Renal pelvis (tissue), 4 donors: ENCODE results near the gene CUBN. TPM values are rescaled to one million over a fixed set of nuclear protein-coding genes. Genes with fewer than 3 reads are reported as not detected.

Experiments
- DNase-seq: peaks from one replicate; pipeline ENCODE4 v3.0.0-alpha.2; 2013
- polyA plus RNA-seq, 3 donors: library from polyadenylated mRNA; unstranded; fragments of 120-200 nt; gene quantifications; one replicate each; pipeline ENCODE4 v1.2.1, GENCODE V29; 2013; ENCODE audit not compliant: insufficient read length in 3 of 3

CUBN gene
- polyA plus RNA-seq, 3 donors: 170 to 263 (median 254) TPM

DNA sequence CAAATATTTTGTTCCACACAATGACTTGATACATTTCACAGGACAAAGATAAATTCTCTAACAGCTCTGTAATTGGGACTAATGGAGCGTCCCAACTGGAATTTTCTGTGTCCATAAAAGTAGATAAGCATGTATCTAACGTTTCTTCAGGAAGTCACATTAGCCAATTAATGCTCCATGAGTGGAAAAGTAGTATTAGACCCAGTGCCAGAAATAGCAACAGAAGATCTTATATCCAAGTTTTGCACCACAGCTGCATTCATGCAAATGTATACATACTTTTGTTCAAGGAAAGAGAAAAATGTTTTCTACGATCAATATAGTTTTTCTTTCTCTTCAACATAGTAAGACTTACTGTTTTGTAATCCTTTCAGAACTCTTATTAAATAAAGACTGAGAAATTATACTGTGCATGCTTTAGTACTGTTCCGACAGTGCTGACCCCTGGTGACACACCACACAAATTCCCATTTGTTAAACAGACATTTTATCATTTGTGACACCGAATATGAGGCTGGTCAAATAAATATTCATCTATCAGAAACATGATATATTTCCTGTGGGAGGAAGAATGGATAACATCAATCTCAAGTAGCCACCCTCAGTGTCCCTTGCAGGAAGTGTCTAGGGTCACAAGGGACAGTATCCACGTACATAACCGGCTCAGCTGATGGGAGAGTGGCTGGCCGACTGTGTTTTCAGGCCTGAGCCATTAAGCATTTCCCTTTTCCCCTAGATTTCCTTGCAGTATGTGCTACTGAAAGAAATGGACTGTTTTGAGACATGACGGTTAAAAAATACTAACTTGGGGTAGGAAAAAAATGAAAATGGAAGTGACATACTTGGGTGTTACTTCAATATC is 210.3 kb downstream of the CUBN start:
- DNase-seq: no peak

DNA sequence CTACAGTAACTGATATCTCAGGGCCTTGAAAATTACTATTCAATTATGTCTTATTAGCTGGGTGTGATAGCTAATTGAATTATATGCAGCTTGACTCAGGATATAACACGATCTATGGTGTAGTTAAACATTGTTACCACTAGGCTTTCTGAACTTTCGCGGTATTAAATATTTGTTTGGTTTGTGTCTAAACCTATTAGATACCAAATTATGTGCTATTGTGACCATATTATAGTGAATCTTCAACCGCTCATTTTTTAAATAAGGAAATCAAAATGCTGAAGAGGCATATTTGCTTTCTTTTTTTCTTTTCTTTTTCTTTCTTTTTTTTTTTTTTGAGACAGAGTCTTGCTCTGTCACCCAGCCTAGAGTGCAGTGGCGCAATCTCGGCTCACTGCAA is 213.1 kb downstream of the CUBN start:
- no peak for DNase-seq

- no peak for DNase-seq
Measured at GRCh38 chr10:16915300-16915699, 214.3 kb downstream of the CUBN start.

DNA sequence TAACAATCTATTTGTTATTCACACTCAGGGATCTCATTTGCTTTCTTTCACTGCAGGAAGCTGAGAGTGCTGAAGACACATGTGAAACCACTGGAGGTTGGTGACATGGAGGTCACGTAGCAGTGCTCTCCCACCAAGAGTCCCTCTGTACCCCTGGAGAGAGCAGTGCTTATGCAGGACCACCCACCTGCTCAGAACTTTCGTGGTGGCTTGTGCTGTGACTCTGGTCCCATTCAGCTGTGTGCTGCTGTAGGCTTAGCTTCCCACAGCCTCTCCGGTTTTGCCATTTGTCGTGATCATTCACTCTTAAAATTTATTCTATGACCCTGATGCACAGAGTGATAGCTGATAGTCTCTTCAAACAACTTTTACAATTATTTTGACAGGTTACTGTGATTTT is 216.3 kb downstream of the CUBN start:
- no peak for DNase-seq

GRCh38 chr10:16910793-16911164 is 218.8 kb downstream of the CUBN start:
- DNase-seq: no peak

DNA sequence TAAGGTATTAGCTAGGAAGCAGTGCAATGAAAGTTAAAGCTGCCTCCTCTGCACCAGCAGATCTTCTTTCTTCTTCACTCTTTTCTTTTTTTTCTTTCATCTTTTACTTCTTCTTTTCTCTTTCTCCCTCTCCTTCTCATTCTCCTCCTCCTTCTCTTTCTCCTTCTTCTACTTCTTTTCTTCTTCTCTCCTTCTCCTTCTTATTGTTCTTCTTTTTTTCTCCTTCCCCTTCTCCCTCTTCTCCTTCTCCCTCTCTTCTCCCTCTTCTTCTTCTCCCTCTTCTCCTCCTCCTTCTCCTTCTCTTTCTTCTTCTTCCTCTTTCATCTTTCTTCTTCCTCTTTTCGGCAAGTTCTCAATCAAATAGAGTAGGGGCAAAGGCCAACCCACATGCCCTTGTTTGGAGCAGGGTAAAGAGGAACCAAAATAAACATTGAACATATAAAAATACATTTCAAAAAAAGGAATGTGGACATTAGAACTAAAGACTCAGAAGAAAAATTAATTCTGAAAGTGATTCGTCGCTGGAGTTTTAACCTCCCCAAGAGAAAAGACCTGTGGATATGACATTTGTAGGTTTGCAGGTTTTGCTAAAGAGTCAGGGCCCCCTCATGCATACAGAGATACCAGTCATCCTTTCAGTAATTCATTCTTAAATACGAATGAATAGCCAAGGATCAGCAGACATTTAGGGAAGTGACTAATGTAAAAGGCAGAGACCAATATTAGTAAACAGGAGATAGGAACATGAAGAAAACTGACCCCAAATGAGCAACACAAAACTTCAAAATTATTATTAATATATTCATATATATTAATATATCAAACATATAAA is 219.4 kb downstream of the CUBN start:
- no peak for DNase-seq

GRCh38 chr10:16909271-16909767 is 220.3 kb downstream of the CUBN start:
- DNase-seq: no peak

- DNase-seq: no peak
Measured at GRCh38 chr10:16907687-16908086, 221.9 kb downstream of the CUBN start.

GRCh38 chr10:16905320-16905719 is 224.3 kb downstream of the CUBN start:
- DNase-seq: no peak

DNA sequence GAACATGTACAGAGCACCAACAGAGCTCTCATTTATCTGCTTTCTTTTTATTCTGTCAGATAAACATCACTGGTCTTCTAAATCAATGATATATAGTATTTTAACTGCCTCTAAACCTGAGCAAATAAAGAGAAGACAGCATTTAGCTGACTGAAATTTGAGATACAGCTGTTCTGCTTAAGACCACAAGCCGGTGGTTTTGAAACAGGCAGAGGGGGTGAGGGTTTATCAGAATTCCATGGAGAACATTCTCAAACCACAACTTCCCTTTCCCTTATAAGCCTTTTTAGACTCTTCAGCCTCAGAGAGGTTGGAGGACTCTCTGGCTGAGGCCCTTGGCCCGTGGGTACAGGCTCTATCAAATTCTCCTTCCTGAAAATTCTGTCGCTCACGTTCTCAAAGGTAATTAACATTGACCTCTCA is 225.0 kb downstream of the CUBN start:
- DNase-seq: no peak

- DNase-seq: no peak
Measured at GRCh38 chr10:16904049-16904448, 225.6 kb downstream of the CUBN start.

GRCh38 chr10:16902606-16903005 is 227.0 kb downstream of the CUBN start:
- no peak for DNase-seq

DNA sequence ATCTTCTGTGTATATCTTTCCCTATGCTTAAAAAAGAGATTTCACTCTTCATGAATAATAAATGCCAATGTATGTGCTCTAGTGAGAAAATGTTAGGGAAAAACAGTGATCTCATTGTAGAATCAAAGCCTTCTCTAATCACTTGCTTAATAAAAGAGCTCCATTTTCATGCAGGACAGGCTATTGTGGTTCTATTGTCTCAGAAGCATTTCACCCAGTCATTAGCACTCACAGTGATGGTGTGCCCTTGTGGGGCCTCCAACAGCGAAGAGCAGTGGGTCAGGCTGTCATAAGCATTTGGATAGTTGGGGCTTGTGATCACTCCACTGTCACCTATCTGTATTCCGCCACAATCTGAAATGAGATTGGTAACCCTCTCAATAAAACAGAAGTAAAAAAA is 228.5 kb downstream of the CUBN start:
- DNase-seq: no peak

DNA sequence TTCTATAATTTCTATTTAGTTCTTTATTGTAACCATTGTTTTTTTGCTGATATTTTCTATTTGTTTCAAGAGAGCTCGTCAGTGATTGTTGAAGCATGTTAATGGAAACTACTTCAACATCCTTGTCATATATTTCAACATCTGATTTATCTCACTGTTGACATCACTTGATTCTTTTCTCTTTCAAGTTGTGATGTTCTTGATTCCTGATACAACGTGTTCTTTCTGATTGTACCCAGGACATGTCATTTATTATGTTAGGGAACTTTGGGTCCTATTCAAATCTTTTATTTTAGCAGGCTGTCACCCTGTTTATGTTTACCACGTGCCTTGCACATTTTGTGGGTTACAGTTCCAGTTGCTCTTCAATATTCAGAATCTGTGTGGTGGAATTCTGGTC is 232.6 kb downstream of the CUBN start:
- no peak for DNase-seq

DNA sequence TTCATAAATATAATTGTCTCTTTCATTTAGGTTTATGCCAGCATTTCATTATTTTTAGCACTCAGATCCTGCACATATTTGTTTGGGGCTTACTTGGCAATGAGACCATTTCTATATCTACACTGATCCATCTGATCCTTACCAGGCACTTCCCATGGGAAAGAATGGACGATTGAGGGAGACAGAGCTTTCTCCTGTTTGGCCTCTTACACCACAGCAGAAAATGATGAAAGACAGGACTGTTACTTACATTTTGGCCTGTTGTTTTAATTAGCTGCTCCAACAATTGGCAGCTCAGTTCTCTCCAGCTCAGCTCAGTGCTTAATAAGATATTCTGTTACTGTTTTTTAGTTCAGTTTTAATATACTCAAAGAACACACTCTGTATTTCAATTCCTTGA is 234.8 kb downstream of the CUBN start:
- no peak for DNase-seq

- DNase-seq: no peak
Measured at GRCh38 chr10:16893664-16894063, 235.9 kb downstream of the CUBN start.

DNA sequence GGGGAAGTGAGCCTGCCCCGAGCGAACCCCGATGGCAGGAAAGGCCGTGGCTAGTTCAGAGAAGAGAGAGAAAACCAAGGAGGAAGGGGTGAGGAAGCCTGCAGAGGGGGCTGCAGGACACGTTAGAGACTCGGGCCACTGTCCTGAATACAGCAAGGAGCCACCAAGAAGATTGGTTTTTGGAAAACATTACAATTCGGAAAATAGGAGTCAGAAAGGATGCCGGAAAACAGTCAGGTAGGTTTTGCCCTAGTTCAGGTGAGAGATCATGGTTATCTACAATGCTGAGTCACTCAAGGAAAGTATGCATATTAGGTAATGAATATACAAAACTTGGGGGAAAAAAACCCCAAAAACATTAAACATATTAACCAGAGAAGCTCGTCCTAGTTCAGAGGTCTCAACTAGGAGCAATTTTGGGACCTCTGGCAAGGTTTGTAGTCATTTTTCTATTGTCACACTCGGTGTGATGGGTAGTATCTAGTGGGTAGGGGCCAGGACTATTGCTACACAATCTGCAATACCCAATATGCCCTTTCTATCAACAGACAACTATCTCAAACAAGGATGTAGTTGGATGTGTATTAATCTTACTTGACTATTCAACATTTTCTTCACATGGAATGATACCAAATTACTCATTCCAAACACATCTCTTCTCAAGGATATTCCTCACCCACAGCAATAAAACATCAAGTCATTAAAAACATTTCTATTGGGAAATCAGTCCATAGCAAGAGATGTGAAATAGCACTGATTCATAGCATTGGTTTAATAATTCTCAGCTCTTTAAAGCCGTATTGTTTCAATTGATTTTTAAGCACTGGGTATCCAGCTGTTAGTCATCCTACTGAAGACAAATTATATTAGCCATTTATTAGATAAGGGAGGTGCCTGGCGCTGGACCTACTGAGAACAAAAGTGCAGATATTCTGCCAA is 238.0 kb downstream of the CUBN start:
- DNase-seq: peak; percentile 41

GRCh38 chr10:16890691-16891090 is 238.9 kb downstream of the CUBN start:
- DNase-seq: no peak

- DNase-seq: no peak
Measured at GRCh38 chr10:16887565-16887964, 242.0 kb downstream of the CUBN start.

GRCh38 chr10:16886031-16886430 is 243.6 kb downstream of the CUBN start:
- DNase-seq: no peak

DNA sequence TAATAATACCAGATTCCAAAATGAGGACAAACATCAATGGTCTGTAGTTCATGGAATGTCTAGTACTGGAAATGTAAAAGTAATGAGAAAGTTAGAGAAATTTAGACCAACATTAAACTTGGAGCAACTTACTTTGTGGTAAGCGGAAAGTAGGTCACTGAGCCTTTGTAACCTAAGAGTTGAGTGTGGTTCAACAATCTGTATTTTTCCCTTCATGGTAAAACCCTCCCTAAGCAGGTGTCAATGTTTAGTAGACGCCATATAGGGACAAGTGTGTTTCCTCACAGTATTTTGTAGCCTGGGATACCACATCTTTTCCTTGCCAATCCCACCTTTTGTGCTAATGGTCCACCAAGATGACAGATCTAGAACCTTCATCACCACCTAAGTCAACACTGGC is 245.1 kb downstream of the CUBN start:
- DNase-seq: no peak

GRCh38 chr10:16883084-16883483 is 246.5 kb downstream of the CUBN start:
- no peak for DNase-seq
